ENCODE measurements around the gene CBX5. TPM values are rescaled to one million over a fixed set of nuclear protein-coding genes. Genes with fewer than 3 reads are reported as not detected.
A peak's percentile ranks its signal among the peaks of the same experiment; 100 is the strongest.
"Not testable (repeated sequence)": the region's sequence is repeated elsewhere in the genome, so short reads cannot be mapped to it uniquely, and the experiment has no call there.

The CBX5 gene
- total RNA-seq, 2 donors from 2014 or later = 50.8 to 55.7 TPM

DNA sequence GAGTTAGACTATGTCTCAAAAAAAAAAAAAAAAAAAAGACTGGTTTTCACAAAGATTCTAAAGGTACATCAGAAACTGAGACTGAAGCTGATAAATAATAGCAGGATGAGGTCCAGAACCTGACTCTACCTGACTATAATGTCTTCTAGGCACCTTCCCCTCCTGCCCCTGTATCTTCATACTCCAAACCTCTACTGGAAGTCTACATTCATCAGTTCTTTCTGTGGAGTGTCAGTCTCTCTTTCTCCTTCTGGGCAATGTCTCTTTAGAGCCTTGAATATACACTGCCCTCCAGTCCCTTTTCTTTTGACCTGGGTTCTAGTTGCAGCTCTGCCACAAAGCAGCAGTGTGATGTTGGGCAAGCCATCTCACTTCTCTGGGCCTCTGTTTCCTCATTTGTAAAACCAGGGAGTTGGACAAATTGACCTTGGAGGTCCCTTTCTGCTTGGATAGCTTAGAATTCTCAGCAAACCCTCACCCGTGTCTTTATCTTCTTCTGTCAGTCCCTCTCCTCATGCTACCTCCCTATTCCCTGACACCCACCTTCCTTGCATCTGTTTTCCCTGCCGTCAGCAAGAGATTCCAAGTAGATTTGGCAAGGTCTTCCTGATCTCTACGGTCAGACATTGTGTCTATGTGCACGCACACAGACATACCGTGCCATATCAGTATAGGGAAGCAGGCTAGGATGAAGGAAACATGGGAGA lies 16.6 kb upstream of the CBX5 start:
- intact Hi-C loops (cut with DNase I) = loop anchor here (10.0 kb wide), 1 partner anchor 68 kb away; the partner anchor contains the start of gene GPR84 (in 2 of the 2)
- ATAC-seq (no peak), DNase-seq (no peak)

DNA sequence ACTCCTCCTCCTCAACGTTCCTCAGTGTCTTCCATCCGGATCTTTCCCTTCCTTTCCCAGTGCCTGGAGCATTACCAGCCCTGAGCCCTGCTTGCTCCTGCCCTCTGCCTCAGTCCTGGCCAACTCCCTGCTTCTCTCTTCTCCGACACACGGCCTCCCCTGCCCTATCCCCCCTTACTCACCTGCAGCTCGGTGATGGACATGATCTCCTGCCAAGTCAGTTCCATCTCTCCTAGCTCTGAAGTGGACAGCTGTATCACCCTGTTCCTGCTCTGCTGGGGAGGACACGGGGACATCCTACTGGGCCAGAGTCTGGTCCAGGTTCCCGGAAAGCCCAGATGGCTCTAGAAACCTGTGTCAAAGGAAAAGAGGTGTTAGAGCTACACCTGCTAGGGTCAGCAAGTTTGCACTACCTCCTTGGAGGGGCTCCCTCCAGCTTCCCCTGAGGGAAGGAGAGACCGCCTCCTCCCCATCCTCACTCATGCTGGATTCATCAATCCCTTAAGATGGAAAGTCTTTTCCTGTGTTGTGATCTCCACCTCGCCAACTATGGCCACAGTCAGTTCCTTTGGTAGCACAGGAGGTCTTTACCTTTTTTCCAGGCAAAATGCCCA lies 15.1 kb upstream of the CBX5 start:
- ATAC-seq (no peak), DNase-seq (no peak)
- intact Hi-C loops (cut with DNase I) = loop anchor here (10.0 kb wide), 1 partner anchor 70 kb away; the partner anchor contains the start of gene GPR84 (in 2 of the 2)

DNA sequence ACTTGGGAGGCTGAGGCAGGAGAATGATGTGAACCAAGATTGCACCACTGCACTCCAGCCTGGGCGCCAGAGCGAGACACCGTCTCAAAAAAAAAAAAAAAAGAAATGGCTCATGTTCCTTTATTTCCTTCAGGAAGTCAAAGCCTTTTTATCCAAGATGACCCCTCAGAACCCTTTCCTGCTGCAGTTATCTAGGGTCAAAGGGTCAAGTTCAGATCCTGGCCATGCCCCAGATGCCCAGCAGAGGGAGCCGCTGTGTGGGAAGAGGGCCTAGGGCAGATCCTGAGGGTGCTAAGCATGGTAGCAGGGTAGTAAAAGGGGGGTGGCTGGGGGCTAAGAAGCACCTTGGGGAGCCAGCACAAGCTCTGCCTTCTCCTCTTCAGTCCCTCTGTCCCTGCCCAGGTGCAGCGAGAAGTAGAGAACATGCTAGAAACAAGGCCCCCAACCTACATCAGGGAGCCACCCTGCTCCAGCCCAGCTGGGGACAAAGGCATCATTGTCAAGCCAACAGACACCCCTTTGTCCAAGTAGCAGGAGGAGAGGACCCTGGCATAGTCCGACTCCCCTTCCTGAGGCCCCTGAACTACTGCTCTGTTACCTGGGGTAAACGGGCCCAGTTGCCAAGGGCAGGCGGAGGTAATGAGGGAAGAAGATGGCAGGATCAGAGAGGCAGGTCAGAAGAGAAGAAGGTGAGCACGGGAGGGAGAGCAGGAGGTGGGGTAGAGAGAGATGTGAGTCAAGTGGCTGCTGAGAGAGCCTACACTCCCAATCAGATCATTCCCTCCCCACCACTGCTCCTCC lies 14.4 kb upstream of the CBX5 start:
- DNase-seq = peak; percentile 48
- intact Hi-C loops (cut with DNase I) = loop anchor here (10.0 kb wide), 1 partner anchor 70 kb away; the partner anchor contains the start of gene GPR84 (in 2 of the 2)
- ATAC-seq = peak in 1 of 2 donors; percentile 67

DNA sequence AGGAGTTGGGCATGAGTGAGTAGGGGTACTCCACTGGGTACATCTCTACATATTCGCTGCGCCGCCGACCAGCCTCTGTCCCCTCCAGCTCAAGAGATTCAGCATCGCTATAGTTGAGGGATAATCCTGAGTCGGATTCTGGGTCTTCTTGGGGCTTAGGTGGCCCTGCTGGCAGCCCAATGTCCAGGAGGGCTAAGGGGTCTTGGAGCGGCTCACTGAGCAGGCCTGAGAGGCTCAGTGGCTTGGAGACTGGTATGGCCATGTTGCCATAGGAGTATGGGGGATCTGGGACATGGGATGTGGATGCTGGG lies 13.0 kb upstream of the CBX5 start:
- DNase-seq (no peak), ATAC-seq (no peak)
- intact Hi-C loops (cut with DNase I) = loop anchor here (10.0 kb wide), 1 partner anchor 72 kb away; the partner anchor contains the start of gene GPR84 (in 2 of the 2)

DNA sequence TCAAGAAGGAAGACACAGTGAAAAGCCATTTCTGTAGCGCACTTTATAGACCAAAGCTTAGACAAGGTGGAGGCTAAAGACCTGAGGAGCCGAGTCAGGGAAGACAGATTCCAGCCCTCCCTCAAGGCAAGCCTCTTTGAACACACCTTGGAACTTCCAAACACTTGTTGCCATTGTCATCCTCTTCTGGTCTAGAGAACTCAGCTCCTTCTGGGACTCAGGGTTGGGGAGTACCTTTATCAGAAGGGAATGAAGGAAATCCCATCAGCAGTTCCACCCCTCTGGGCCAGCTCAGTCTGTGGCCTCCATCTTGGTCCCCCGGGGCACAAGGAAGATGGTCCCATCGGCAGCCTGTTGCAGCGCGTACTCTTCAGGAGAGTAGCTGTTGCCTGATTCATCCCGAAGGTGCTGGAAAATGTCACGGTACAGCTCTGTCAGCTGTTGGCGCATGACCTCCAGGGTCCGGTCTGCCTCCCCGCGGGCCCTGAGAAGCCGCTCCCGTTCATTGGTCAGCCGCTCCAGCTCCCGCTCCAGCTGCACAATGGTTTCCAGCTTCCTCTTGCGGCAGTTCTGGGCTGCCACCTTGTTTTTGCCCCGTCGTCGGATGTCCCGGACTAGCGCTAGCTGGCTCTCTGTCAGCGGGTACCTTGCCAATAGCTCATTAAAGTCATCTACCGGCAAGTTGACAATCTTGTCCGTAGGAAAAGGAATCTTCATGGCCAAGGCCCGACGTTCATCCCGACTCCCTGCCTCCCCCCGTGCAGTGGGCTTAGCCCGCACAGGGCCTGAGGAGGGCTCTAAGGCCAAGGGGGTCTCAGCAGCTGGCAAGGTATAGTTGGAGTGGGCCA lies 12.4 kb upstream of the CBX5 start:
- intact Hi-C loops (cut with DNase I) = loop anchor here (10.0 kb wide), 1 partner anchor 72 kb away; the partner anchor contains the start of gene GPR84 (in 2 of the 2)
- ATAC-seq = no peak

DNA sequence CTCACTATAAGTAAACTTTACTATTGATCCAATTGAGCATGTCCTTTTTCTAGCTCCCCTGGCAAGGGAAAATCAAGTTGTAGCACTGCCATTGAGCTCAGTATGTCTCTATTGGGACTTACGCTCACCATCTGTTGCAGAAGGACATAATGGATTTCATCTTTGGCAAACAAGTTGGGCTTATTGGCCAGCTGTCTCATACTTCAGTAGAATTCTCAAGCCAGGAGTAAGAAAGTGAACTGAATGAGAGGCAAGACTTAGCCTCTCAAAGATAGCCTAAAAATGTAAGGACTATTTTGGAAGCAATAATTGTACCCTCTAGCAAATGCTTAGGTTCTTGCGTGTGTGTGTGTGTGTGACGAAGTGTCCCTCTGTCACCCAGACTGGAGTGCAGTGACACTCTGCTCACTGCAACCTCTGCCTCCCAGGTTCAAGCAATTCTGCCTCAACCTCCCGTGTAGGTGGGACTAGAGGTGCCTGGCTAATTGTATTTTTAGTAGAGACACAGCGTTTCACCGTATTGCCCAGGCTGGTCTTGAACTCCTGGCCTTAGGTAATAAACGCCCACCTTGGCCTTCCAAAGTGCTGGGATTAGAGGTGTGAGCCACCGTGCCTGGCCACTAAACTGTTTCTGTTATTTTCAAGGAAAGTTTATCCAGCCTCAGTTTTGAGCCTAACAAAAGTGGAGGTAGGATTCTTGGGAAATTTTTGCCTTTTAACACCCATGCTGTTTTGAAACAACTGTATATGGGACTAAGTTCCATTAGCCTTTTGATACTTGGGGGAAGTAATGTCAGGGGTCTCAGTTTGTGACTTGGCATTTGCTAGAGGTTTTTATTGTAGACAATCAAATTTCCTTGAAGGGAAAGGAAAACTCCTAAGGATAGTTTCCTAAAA lies 7.6 kb upstream of the CBX5 start:
- intact Hi-C loops (cut with DNase I) = no loop called here
- no peak for ATAC-seq

More for the DNA sequence above, 12.4 kb upstream of the CBX5 start:
- DNase-seq = no peak

DNA sequence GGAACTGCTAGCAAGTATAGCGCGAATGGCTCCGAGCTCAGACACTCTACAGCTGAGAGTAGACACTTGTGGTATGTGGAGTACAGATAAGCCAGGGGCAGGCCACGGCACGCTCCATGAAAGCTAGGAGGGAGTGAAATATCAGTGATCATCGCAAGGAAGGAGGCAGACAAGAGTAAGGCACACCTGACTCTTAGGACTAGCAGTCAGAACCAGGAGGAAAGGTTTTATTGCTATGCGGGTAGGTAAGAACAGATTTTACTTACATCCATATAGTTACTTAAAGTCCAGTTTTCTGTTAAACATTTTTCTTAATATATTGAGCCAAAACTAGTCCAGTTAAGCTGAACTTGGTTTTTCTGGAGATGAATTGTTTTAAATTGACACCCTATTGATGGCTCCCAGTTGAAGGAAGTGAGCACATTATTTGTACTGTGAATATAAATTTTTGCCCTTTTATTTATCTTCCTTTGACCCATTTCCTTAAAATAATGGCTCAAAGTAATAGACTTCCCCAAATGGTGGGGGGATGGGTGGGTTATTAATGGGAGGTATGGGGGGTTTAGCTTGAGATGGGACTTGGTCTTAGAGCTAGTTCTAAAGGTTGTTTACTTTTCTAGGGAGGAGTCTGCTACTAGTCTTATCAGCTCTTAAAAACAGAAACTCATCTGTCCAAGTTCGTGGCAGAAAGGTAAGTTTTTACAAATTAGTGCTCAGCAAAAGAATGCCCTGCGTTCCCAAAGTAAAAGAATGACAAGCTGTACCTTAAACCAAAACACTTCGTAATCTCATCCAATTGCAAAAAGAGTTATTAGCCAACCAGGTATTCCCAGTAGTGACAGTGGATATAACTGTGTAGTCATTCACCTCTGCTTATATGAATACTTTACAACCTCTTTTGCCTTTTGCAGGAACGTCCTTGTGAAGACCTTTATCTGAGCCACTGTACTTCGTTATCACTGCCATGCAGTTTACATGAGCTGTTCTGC lies 6.4 kb upstream of the CBX5 start:
- intact Hi-C loops (cut with DNase I) = no loop called here
- ATAC-seq (peak; percentile 19 to 39), DNase-seq (no peak)

More for the DNA sequence above, 7.6 kb upstream of the CBX5 start:
- no peak for DNase-seq

DNA sequence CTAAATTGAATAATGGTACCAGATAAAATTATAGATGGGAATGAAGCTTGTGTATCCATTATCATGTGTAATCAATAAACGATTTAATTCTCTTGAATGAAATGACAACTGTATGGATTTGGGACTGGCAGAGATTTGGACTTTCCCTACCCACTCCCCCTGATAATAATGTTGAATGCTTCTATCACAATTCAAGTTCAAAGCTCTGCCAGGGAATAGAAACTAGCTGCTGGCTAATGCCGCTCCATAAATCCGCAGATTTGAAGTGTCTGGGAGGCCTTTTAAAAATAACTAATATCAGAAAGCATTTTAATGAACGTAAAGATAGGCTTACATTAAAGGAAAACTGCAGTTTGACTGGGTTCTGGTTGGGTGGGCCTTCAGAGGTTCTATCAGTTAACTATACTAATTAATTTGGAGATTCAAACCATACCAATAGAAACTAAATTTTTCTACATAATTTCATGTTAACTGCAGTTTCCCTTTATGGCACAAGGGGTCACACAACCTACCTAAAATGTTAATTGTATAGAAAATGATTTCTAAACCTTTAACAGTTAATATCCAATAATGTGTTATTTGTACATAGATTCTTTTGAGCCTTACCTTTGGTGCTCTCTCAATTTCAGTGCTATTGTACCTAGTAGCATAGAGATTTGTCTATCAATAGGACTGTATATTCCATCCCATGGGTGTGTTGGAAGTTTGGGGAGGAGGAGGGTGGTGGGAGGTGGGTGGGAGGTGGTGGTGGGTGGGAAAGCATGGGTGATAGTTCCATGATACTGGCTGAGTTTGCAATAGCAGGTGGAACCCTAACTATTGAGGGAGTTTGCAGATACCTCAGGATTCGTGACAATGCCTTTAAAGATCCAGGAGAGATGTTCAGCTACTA lies 5.5 kb upstream of the CBX5 start:
- no peak for ATAC-seq
- intact Hi-C loops (cut with DNase I) = no loop called here
- no peak for DNase-seq

DNA sequence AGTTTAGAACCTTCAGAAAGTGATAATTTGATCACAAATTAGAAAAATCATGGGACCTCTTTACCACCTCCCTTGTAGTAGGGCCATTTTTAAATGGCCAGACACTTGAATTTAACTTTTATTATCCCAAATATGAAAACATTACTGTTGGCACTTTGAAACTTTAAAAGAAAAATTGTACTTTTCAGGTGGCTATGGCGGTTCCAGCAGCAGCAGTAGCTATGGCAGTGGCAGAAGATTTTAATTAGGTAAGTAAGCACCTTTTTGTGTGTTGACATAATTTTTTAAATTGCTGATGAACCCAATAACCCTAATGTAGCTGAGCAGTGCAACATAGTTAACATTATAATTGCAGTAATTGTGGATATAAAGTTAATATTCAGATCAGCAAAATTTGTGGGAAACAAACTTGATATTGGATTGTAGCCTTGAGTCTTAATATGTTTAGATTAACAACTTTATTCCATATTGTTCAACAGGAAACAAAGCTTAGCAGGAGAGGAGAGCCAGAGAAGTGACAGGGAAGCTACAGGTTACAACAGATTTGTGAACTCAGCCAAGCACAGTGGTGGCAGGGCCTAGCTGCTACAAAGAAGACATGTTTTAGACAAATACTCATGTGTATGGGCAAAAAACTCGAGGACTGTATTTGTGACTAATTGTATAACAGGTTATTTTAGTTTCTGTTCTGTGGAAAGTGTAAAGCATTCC lies 4.3 kb upstream of the CBX5 start:
- ATAC-seq; DNase-seq; intact Hi-C loops (cut with DNase I): not testable (repeated sequence)

DNA sequence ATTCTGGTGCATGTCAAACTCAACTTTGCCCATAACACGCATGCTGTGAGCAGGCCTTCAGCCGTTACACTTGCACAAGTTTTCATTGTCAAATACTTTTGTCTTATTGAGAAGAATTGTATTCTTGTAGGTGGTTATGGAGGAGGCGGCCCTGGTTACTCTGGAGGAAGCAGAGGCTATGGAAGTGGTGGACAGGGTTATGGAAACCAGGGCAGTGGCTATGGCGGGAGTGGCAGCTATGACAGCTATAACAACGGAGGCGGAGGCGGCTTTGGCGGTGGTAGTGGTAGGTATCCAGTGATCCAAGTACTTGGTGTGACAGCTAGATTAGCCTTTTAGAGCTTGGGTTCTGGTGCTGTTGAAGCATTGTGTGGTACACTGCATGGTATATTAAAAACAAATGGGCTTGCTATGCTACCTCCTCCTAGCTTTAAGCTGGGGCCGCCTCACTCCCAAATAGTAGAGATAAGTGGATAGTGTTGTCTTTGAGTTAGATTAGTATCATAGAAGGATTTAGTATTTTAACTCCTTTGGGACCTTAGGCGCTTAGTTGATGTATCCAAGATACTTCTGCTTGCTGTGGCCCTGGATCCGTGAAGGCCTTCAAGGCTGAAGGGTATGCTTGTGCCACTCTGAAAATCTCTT lies 3.1 kb upstream of the CBX5 start:
- intact Hi-C loops (cut with DNase I) = no loop called here
- no peak for ATAC-seq

DNA sequence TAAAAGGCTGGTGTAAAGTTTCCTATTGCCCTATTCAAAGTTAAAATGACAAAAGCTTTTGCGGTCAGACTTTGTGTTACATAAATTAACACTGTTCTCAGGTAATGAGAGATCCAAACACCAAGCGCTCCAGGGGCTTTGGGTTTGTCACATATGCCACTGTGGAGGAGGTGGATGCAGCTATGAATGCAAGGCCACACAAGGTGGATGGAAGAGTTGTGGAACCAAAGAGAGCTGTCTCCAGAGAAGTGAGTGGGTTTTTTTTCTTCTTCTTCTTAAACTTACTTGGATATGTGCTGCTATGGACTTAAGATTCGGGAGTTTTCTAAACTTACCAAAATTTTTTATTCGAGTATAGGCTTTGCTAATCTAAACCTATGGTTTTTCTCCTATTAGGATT lies 1.8 kb upstream of the CBX5 start:
- ATAC-seq; DNase-seq; intact Hi-C loops (cut with DNase I): not testable (repeated sequence)

More for the DNA sequence above, 3.1 kb upstream of the CBX5 start:
- DNase-seq = no peak

DNA sequence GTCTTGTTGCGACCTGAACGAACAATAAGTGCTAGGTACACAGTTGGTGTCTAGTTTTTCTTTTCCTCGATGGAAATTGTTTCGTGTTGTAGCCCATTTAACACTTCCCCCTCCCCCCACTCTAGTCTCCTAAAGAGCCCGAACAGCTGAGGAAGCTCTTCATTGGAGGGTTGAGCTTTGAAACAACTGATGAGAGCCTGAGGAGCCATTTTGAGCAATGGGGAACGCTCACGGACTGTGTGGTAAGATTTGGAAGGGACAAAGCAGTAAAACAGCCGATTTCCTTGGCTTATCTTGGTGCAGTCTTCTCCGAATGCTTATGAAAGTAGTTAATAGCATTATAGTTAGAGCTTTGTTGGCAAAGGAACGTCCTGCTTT lies 1.3 kb upstream of the CBX5 start:
- ATAC-seq; intact Hi-C loops (cut with DNase I); DNase-seq: not testable (repeated sequence)

DNA sequence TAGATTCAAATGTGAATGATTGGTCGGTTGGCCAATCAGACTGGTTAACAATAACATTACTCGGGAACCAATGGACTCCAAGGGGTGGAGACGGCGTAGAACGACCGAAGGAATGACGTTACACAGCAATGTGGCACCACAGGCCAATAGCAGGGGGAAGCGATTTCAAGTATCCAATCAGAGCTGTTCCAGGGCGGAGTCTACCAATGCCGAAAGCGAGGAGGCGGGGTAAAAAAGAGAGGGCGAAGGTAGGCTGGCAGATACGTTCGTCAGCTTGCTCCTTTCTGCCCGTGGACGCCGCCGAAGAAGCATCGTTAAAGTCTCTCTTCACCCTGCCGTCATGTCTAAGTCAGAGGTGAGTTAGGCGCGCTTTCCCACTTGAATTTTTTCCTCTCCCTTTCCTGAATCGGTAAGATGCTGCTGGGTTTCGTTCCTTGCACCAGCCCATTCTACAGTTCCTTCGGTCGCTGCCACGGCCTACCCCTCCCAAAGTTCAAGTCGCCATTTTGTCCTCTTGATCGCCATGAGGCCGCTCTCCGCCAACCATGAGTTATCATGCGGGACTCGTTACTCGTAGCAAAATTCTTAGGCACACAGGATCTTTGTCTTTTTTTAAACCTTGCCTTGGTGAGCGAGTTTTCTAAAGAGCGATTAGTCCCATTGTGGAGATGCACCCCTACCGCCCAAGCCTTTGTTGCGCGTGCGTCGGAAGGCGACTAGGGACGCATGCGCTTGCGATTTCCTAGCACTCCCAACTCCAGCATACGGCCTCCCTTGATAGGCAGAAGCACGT lies 742 bp upstream of the CBX5 start, which contains the start of gene HNRNPA1:
TSS of gene HNRNPA1 (plus strand) at position 259 of the 793 bp plus-strand sequence. CDS start at position 341, 82 bp downstream.
- peak; percentile 95 for DNase-seq
- intact Hi-C loops (cut with DNase I) = no loop called here
- ATAC-seq = peak; percentile 93 to 95

DNA sequence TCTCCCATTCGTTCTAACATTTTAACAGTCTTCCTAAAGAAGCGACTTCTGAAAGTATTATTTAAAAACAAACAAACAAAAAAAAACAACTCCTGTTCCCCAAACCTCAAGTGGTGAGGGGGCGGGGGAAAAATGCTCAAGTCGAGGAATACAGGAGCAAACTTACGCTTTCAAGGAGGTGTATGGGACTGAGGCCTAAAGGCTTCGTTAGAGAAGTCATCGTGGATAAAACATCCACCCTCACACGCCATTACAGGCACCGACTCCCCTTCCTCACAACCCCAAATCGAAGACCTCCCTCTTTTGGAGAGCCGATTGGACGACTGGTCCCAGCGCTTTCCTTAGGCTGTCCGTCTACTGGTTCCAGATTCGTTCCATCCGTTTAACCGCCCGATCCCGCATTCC lies 693 bp downstream of the CBX5 start:
- intact Hi-C loops (cut with DNase I) = no loop called here
- DNase-seq (no peak), ATAC-seq (no peak)
